Hepatic stellate cell (primary cell): ENCODE data around the gene PNPT1.
"Not testable (repeated sequence)": the region's sequence is repeated elsewhere in the genome, so short reads cannot be mapped to it uniquely, and the experiment has no call there.

ENCODE experiments used
- DNase-seq: peaks from one replicate; pipeline ENCODE4 v3.0.0; 2011; ENCODE audit warnings: low spot score

The PNPT1 gene

DNA sequence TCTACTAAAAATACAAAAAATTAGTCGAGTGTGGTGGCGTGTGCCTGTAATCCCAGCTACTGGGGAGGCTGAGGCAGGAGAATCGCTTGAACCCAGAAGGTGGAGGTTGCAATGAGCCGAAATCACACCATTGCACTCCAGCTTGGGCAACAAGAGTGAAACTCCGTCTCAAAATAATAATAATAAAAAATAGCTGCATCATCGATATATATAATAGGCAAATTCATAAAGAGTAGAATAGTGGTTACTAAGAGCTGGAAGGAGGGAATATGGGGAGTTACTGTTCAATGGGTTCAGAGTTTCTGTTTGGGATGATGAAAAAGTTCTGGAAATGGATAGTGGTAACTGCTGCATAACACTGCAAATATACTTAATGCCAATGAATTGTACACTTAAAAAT is 96.8 kb downstream of the PNPT1 start:
- not testable (repeated sequence) for DNase-seq

DNA sequence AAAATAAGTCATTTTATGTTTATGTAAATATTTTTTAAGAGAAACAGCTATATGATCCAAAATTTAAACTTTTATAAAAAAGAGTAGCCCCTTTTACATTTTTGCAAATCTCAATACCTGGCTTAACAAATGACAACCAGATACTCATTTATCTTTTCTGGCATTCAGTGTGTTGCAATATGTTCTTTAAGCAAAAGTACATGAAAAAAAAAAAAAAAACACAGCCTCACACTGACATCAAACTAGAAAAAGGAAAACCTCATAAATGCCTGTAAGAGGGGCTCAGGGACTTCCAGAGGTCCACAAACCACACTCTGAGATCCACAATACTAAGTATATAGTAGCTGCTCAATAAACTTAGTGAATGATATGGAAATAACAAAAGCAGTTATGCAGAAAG is 98.1 kb downstream of the PNPT1 start:
- DNase-seq: no peak

DNA sequence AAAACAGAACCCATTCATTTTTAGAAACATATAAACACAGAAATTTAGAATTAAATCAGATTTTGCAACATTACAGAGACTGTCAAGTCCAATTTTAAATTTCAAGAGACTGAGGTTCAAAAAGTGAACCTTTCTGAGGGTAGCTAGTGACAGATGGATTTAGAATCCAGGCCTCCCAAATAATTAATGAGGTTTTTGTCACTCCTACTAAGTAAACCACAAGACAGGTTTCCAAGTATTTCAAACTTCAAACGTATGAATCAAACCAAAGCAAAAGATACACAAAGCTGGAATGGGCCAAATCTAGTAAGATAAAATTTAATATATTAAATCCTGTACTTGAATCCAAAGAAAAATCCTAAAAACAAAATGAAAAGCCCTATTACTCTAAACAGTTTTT is 101.5 kb downstream of the PNPT1 start:
- DNase-seq: no peak

DNA sequence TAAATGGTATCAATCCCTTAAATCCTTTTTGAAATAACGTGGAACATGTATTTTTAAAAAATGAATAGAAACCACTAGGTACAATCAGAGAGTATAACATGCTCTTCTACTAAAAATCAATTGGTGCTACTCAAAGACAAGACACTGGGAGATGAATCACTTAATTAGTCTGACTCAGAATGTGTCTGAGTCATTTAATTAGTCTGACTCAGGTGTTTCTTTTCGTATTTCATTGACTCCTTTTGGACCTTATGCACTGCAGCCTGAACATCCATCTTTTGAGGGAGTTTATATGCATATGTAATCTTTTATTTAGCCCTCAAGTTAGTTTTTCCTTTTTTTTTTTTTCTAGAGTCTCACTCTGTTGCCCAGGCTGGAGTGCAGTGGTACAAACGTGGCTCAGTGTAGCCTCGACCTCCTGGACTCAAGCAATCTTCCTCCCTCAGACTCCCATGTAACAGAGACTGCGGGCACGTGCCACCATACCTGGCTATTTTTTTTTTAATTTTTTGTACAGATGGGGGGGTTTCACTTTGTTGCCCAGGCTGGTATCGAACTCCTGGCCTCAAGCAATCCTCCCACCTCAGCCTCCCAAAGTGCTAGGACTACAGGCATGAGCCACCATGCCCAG is 102.7 kb downstream of the PNPT1 start:
- peak; percentile 7 for DNase-seq

DNA sequence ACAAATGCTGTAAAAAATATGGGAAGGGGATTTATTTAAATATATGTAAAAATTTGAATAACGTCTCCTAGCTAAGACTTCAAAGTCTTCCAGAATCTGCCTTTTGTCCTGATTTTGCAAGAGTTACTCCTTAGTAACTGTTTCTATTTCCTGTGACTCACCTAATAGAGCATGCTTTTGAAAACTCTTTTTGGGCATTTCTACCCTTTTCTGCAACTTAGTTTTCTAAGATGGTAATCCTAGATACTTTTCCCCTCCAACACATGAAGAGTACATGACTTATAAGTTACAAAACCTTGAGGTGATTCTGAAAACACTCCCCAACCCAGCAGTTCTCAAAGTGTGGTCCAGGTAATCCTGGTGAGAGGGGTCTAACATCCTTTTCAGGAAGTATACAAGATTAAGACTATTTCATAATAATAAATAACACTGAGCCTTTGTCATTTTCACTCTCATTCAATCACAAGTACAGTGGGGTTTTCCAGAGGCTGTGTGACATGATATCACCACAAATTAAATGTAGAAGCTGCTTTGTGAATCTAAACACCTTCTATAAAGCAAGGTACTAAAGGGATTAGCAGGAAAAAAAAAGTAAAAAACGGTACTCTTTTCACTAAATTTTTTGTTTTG is 108.1 kb downstream of the PNPT1 start:
- DNase-seq: peak; percentile 24
